Esophagus muscularis mucosa (tissue), 4 donors: ENCODE results near the gene CLASRP. TPM values are rescaled to one million over a fixed set of nuclear protein-coding genes. Genes with fewer than 3 reads are reported as not detected.
A peak's percentile ranks its signal among the peaks of the same experiment; 100 is the strongest.

Source experiments
- DNase-seq: peaks from one replicate; pipeline ENCODE4 v3.0.0-alpha.2; 2017; ENCODE audit errors: extremely low spot score
- H3K27ac ChIP-seq, 4 donors: fragments of 200-600 bp; sonication (generic); replicated peaks in 1 of 4; 1 replicate in 3 of 4; 2 replicates in 1 of 4; pipeline ENCODE4 v1.5.1; 2016 to 2019; ENCODE audit warnings: mild to moderate bottlenecking in 1 of 4
- H3K27me3 ChIP-seq, 4 donors: fragments of 200-600 bp; sonication (generic); one replicate each; pipeline versions ENCODE4 v1.5.1 to v1.6.0; 2016 to 2019
- H3K36me3 ChIP-seq, 4 donors: fragments of 200-600 bp; sonication (generic); one replicate each; pipeline ENCODE4 v1.5.1; 2016 to 2019
- H3K4me1 ChIP-seq, 4 donors: fragments of 200-600 bp; sonication (generic); one replicate each; pipeline ENCODE4 v1.5.1; 2016 to 2019
- H3K4me3 ChIP-seq, 4 donors: fragments of 200-600 bp; sonication (generic); 1 replicate in 2 of 4; 2 replicates in 2 of 4; pipeline ENCODE4 v1.5.1; 2016 to 2019; ENCODE audit warnings: mild to moderate bottlenecking in 4 of 4, moderate library complexity in 1 of 4
- H3K9me3 ChIP-seq, 4 donors: fragments of 200-600 bp; sonication (generic); 1 replicate in 3 of 4; 2 replicates in 1 of 4; pipeline ENCODE4 v1.5.1; 2016 to 2019
- EP300 ChIP-seq: sonication (generic); formaldehyde crosslinking; IDR thresholded peaks from one replicate; pipeline ENCODE4 v1.6.1; 2017; ENCODE audit warnings: antibody characterized with exemption
- POLR2A ChIP-seq: fragments of 450-650 bp; IDR thresholded peaks from one replicate; pipeline ENCODE4 v1.6.1; 2017; ENCODE audit warnings: antibody characterized with exemption, moderate library complexity, mild to moderate bottlenecking, low read depth
- POLR2AphosphoS5 ChIP-seq, 2 donors: sonication (generic); formaldehyde crosslinking; IDR thresholded peaks; one replicate each; pipeline ENCODE4 v1.6.1; 2017; ENCODE audit warnings: antibody characterized with exemption in 2 of 2
- WGBS: methylation state at CpG from one replicate; pipeline ENCODE4 v1.1.5; 2018; 5-methylcytosine and 5-hydroxymethylcytosine counted together
- intact Hi-C: fragments of 100-400 bp; cut with DNase I; formaldehyde crosslinking; loops from one replicate; pipeline ENCODE4 v1.15.1; 2023
- total RNA-seq, 4 donors: library from RNA; depleted of rRNA; stranded (reverse); fragments of >200 nt; gene quantifications; one replicate each; pipeline versions ENCODE4 v1.1.0 to v1.2.1, GENCODE V29; 2016
- TF ChIP-seq, protein P1 (sequence below), 3 experiments: fragments of 200-600 bp in 2 of 3; fragments of 450-650 bp in 1 of 3; sonication (generic) in 2 of 3; IDR thresholded peaks; one replicate each; pipeline ENCODE4 v1.5.1; 2017 to 2019; ENCODE audit warnings: antibody characterized with exemption in 3 of 3, mild to moderate bottlenecking in 2 of 3, moderate library complexity in 1 of 3

The CLASRP gene
- total RNA-seq, 4 donors from 2014 or later, result 20.7 to 59.8 (median 32.9) TPM

DNA sequence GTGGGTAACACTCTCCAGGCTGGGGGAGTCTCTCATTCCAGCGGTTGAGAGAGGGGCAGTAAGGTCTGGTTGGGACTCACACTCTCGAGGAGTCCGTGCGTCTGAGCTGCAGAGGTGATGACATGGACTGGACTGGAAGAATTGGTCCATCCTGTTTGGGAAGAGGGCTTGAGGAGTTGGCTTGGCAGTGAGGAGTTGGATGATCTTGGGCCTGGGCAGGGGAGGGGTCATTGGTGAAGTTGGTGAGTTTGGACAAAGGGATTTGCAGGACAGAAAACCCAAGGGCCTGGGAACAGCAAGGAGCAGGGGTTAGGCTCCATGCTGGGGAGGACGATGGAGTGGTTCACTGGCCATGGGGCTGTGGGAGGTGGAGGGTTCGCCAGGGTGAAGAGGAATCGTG is 57.9 kb downstream of the CLASRP start:
- 91% methylated on average over 7 of the region's 7 CpGs for WGBS
- peaks cover 62 to 91% (median 84%) of the 10 kb centered on the region in 4 donors for H3K4me1 ChIP-seq
- no peak overlapping the region for H3K4me3 ChIP-seq
- TF ChIP-seq, protein P1, sequence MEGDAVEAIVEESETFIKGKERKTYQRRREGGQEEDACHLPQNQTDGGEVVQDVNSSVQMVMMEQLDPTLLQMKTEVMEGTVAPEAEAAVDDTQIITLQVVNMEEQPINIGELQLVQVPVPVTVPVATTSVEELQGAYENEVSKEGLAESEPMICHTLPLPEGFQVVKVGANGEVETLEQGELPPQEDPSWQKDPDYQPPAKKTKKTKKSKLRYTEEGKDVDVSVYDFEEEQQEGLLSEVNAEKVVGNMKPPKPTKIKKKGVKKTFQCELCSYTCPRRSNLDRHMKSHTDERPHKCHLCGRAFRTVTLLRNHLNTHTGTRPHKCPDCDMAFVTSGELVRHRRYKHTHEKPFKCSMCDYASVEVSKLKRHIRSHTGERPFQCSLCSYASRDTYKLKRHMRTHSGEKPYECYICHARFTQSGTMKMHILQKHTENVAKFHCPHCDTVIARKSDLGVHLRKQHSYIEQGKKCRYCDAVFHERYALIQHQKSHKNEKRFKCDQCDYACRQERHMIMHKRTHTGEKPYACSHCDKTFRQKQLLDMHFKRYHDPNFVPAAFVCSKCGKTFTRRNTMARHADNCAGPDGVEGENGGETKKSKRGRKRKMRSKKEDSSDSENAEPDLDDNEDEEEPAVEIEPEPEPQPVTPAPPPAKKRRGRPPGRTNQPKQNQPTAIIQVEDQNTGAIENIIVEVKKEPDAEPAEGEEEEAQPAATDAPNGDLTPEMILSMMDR (IDR thresholded peaks at IDR 0.05), result no peak
- TF ChIP-seq EP300, result no peak
- TF ChIP-seq POLR2AphosphoS5 (IDR thresholded peaks at IDR 0.05), result no peak
- no peak for TF ChIP-seq POLR2A
- intact Hi-C loops, result no loop called here
- no peaks in the 10 kb centered on the region for H3K9me3 ChIP-seq
- H3K27ac ChIP-seq, result no peak overlapping the region
- H3K36me3 ChIP-seq, result peaks cover 0 to 6% (median 0%) of the 10 kb centered on the region in 4 donors
- no peak for DNase-seq
- no peaks in the 10 kb centered on the region for H3K27me3 ChIP-seq

DNA sequence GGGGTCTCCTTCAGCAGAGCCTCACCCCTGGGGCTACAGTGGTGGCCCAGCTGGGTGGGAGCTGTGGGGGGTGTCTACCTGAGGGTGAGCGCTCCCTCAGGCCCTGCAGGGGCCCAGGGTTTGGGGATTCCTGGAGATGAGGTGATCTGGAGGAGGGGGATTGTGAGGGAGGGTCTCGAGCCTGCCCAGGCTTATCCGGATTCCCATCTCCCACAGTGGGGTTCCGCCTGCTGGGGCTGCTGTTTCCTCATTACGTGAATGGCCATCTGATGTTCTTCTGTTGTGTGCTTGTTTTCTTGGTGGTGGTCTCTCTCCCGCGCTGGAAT is 58.6 kb downstream of the CLASRP start:
- no peak for TF ChIP-seq POLR2AphosphoS5 (IDR thresholded peaks at IDR 0.05)
- TF ChIP-seq, protein P1 (IDR thresholded peaks at IDR 0.05), result no peak
- TF ChIP-seq POLR2A, result no peak
- TF ChIP-seq EP300, result no peak
- DNase-seq, result no peak
- Histone ChIP-seq H3K27ac (peak overlapping the region in 1 of 4 donors; percentile 43), H3K4me3 (no peak overlapping the region), H3K36me3 (peaks cover 0 to 6% (median 0%) of the 10 kb centered on the region in 4 donors), H3K27me3 (no peaks in the 10 kb centered on the region), H3K9me3 (no peaks in the 10 kb centered on the region), H3K4me1 (peaks cover 62 to 92% (median 80%) of the 10 kb centered on the region in 4 donors)
- intact Hi-C loops, result no loop called here
- WGBS, result 70% methylated on average over 5 of the region's 7 CpGs

DNA sequence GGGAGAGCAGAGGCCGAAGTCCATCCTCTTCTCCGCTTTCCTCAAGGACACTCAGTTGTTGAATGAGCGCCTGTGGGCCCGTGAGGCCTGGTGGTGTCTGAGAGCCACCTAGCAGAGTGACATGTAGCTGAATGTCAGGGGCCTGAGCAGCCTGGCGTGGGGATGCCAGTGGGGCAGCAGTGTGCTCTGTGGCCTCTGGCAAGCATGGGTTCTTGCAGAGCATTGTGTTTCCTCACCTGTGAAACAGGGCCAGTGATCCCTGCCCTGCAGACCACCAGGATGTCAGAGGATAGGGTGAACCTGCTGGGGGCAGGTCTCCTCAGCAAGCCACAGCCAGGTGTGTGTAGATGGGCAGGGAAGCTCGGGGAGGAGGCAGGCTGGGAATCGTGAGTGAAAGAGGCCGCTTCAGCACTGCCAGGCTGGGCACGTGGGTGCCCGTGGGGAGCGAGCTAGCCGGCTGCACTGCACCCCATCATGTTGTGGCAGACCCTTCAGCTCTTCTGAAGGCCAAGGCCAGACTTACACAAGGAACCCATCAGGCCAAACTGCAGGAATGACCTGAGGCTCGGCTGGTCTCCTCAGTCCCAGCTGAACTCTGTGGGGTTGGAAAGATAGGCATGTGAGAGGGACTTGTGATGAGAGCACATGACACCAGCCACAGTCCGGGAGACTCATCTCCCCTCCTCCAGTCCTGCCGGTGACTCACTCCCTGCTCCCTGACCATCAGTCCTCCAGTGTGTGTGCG is 59.1 kb downstream of the CLASRP start:
- Histone ChIP-seq H3K4me3 (no peak overlapping the region), H3K36me3 (peaks cover 0 to 6% (median 0%) of the 10 kb centered on the region in 4 donors), H3K9me3 (no peaks in the 10 kb centered on the region), H3K27ac (peak overlapping the region in 3 of 4 donors; percentile 13 to 57 (median 43)), H3K27me3 (no peaks in the 10 kb centered on the region), H3K4me1 (peaks cover 66 to 96% (median 84%) of the 10 kb centered on the region in 4 donors)
- no peak for DNase-seq
- intact Hi-C loops, result no loop called here
- WGBS, result 86% methylated on average over 7 of the region's 16 CpGs
- no peak for TF ChIP-seq POLR2A
- TF ChIP-seq, protein P1 (IDR thresholded peaks at IDR 0.05), result no peak
- TF ChIP-seq EP300, result no peak
- peak in 1 of 2 donors; percentile 56 for TF ChIP-seq POLR2AphosphoS5 (IDR thresholded peaks at IDR 0.05)

DNA sequence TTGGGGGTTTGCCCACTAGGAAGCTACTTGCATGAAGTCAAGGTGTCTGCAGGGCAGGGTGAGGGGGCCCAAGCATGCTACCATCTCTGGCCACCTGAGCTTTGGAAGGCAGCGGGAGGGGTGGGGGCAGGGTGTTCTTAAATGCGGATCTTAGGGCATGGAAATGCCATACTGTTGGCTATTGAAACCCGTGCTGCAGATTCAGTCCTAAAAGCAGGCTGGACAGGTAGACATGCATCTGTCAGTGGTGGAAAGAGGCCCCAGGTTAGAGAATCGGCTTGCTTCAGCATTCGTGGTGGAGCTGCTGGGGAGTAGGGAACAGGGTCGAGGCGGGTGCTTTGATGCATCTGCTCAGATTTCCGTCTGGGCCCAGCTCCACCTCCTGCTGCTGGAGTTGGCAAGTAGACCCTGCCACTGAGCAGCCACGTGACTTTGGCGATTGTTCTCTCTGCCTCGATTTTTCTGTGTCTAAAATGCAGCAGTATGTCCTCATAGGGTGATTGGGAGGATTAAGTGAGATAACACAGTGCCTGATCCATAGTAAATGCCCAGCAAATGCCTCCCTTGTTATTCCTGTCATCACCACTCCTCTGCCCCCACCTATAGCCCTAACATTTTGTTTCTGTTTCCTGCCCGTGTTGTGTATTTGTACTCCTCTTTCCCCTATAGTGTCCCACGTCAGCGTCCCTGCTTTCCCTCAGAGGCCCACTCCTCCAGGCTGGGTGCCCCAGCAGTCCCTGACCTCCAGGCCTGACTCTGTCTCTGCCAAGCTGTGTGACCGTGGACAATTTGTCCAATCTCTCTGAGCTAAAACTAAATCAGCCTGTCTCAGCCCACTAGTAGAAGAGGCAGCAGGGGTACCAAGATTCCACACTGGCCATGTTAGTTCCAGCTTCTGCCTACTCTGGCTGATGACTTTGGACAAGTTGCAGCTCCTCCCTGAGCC is 59.9 kb downstream of the CLASRP start:
- Histone ChIP-seq H3K4me1 (peaks cover 72 to 99% (median 88%) of the 10 kb centered on the region in 4 donors), H3K9me3 (no peaks in the 10 kb centered on the region), H3K4me3 (no peak overlapping the region), H3K27me3 (no peaks in the 10 kb centered on the region), H3K27ac (peak overlapping the region in 2 of 4 donors; percentile 43 to 57), H3K36me3 (peaks cover 0 to 6% (median 0%) of the 10 kb centered on the region in 4 donors)
- intact Hi-C loops, result no loop called here
- TF ChIP-seq EP300 (no peak), POLR2AphosphoS5 (IDR thresholded peaks at IDR 0.05) (no peak), POLR2A (no peak)
- TF ChIP-seq, protein P1 (IDR thresholded peaks at IDR 0.05), result no peak
- WGBS, result 52% methylated on average over 15 of the region's 15 CpGs
- no peak for DNase-seq
